A673 (cell line): Measurements from ENCODE around the gene MTMR3. TPM values are rescaled to one million over a fixed set of nuclear protein-coding genes. Genes with fewer than 3 reads are reported as not detected.

Source experiments
- BruUV-seq: library from RNA; stranded (reverse); fragments of 400-500 nt; replicated peaks from 2 replicates; lab custom pipeline; 2021; lab: Mats Ljungman, UMichigan
- CTCF ChIA-PET: fragments of 300-600 bp; sonication (Branson Sonifier 250); formaldehyde crosslinking; loops from one replicate; lab custom pipeline; 2022; ENCODE audit warnings: antibody characterized with exemption; lab: Charles Lee
- POLR2A ChIA-PET: fragments of 300-600 bp; sonication (Branson Sonifier 250); formaldehyde crosslinking; loops from one replicate; lab custom pipeline; 2022; ENCODE audit warnings: antibody characterized with exemption; ENCODE audit not compliant: low non-redundant PET; lab: Charles Lee
- DNase-seq: peaks from one replicate; pipeline ENCODE4 v3.0.0-alpha.2; 2015; ENCODE audit warnings: low spot score
- H3K27ac ChIP-seq: fragments of 200-600 bp; sonication (generic); 2 replicates; pipeline ENCODE4 v1.5.1; 2016; ENCODE audit warnings: mixed run types, low read depth, mild to moderate bottlenecking, mixed read lengths, antibody characterized with exemption, low read length; ENCODE audit not compliant: poor library complexity, severe bottlenecking
- H3K27me3 ChIP-seq: fragments of 200-600 bp; sonication (generic); replicated peaks from 2 replicates; pipeline ENCODE4 v1.6.1; 2017; ENCODE audit warnings: mixed run types, low read depth, mild to moderate bottlenecking, mixed read lengths, antibody characterized with exemption, low read length; ENCODE audit not compliant: insufficient read depth, poor library complexity
- H3K36me3 ChIP-seq: fragments of 200-600 bp; sonication (generic); 2 replicates; pipeline ENCODE4 v1.6.1; 2016; ENCODE audit warnings: mixed run types, mild to moderate bottlenecking, mixed read lengths, antibody characterized with exemption, low read length; ENCODE audit not compliant: insufficient read depth, poor library complexity, severe bottlenecking
- H3K4me1 ChIP-seq: fragments of 200-600 bp; sonication (generic); 2 replicates; pipeline ENCODE4 v1.6.1; 2017; ENCODE audit warnings: mixed run types, mild to moderate bottlenecking, mixed read lengths, antibody characterized with exemption, low read length; ENCODE audit not compliant: insufficient read depth, poor library complexity, severe bottlenecking
- H3K4me3 ChIP-seq: fragments of 200-600 bp; sonication (generic); 2 replicates; pipeline ENCODE4 v1.5.1; 2016; ENCODE audit warnings: low read depth, mixed run types, mild to moderate bottlenecking, mixed read lengths, low read length; ENCODE audit not compliant: poor library complexity, severe bottlenecking
- H3K9me3 ChIP-seq: fragments of 200-600 bp; sonication (generic); 2 replicates; pipeline ENCODE4 v1.6.1; 2016; ENCODE audit warnings: mixed run types, low read depth, mild to moderate bottlenecking, mixed read lengths, antibody characterized with exemption, low read length; ENCODE audit not compliant: poor library complexity, severe bottlenecking
- EZH2 ChIP-seq: fragments of 200-600 bp; sonication (generic); IDR thresholded peaks from 2 replicates; pipeline ENCODE4 v1.6.1; 2017; ENCODE audit warnings: borderline replicate concordance, low read depth, mild to moderate bottlenecking, mixed read lengths, antibody characterized with exemption, low read length; ENCODE audit not compliant: poor library complexity, severe bottlenecking
- intact Hi-C: fragments of 100-400 bp; cut with micrococcal nuclease; formaldehyde crosslinking; loops from one replicate; pipeline ENCODE4 v1.10.0; 2022; ENCODE audit not compliant: unreplicated experiment
- total RNA-seq: library from RNA; stranded (reverse); gene quantifications from 2 replicates; pipeline ENCODE4 v1.2.3, GENCODE V29; 2021
- TF ChIP-seq, protein P1 (sequence below): fragments of 300-800, 200-600 bp; sonication (generic); conservative IDR thresholded peaks from 2 replicates; pipeline ENCODE4 v1.5.1; 2017; ENCODE audit warnings: low read depth, mild to moderate bottlenecking, antibody characterized with exemption, low read length, moderate library complexity, mixed read lengths

MTMR3 gene
- total RNA-seq, 1 experiment from 2014 or later = 25.0 TPM

DNA sequence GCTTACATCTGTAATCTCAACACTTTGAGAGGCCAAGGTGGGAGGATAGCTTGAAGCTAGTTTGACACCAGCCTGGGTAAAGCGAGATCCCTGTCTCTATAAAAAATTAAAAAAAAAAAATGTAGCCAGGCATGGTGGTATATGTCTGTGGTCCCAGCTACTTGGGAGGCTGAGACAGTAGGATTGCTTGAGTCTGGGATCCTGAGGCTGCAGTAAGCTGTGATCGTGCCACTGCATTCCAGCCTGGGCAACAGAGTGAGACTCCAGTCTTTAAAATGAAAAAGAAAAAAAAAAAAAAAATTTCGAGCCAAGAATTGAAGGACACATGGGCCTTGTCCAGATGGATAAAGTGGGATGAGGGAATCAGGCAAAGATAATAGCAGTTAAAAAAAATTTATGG is 62.5 kb downstream of the MTMR3 start:
- peaks cover 21% of the 10 kb centered on the region for H3K4me1 ChIP-seq
- no peaks in the 10 kb centered on the region for H3K27me3 ChIP-seq
- intact Hi-C loops = no loop called here
- DNase-seq = no peak
- ChIA-PET POLR2A (no interaction called here), CTCF (interaction anchor here (1.0 kb wide), 1 partner anchor 310 kb away, joined by 3 read pairs; no protein-coding TSS in a partner anchor)
- no peaks in the 10 kb centered on the region for H3K36me3 ChIP-seq
- no TSS peak for BruUV-seq
- H3K9me3 ChIP-seq = no peaks in the 10 kb centered on the region
- no peak overlapping the region for H3K4me3 ChIP-seq
- TF ChIP-seq, protein P1, sequence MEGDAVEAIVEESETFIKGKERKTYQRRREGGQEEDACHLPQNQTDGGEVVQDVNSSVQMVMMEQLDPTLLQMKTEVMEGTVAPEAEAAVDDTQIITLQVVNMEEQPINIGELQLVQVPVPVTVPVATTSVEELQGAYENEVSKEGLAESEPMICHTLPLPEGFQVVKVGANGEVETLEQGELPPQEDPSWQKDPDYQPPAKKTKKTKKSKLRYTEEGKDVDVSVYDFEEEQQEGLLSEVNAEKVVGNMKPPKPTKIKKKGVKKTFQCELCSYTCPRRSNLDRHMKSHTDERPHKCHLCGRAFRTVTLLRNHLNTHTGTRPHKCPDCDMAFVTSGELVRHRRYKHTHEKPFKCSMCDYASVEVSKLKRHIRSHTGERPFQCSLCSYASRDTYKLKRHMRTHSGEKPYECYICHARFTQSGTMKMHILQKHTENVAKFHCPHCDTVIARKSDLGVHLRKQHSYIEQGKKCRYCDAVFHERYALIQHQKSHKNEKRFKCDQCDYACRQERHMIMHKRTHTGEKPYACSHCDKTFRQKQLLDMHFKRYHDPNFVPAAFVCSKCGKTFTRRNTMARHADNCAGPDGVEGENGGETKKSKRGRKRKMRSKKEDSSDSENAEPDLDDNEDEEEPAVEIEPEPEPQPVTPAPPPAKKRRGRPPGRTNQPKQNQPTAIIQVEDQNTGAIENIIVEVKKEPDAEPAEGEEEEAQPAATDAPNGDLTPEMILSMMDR = no peak
- TF ChIP-seq EZH2 = no peak
- H3K27ac ChIP-seq = no peak overlapping the region

DNA sequence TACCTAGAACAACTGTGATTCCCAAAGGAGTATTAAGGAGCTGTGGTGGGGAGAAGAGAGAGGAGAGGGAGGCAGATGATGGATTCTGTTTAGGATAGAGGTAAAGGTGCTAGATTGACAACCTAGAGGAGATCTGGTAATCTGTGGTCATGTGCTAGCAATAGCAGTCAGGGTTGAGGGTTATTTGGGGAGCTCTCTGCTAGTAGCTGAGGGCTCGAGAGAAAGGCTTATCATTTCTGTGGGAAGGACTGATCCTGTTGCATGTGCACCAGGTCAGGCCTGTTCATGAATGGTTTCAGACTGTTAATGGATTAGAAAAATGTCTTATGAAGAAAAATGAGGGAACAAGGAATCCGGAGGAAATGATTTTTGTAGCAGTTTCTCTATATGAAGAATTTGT is 63.2 kb downstream of the MTMR3 start:
- H3K4me3 ChIP-seq = no peak overlapping the region
- H3K27ac ChIP-seq = no peak overlapping the region
- no peaks in the 10 kb centered on the region for H3K36me3 ChIP-seq
- no peaks in the 10 kb centered on the region for H3K9me3 ChIP-seq
- H3K4me1 ChIP-seq = peaks cover 21% of the 10 kb centered on the region
- CTCF ChIA-PET = no interaction called here
- no peaks in the 10 kb centered on the region for H3K27me3 ChIP-seq
- no TSS peak for BruUV-seq
- no peak for DNase-seq
- intact Hi-C loops = no loop called here
- POLR2A ChIA-PET = no interaction called here
- TF ChIP-seq, protein P1 = no peak
- no peak for TF ChIP-seq EZH2

DNA sequence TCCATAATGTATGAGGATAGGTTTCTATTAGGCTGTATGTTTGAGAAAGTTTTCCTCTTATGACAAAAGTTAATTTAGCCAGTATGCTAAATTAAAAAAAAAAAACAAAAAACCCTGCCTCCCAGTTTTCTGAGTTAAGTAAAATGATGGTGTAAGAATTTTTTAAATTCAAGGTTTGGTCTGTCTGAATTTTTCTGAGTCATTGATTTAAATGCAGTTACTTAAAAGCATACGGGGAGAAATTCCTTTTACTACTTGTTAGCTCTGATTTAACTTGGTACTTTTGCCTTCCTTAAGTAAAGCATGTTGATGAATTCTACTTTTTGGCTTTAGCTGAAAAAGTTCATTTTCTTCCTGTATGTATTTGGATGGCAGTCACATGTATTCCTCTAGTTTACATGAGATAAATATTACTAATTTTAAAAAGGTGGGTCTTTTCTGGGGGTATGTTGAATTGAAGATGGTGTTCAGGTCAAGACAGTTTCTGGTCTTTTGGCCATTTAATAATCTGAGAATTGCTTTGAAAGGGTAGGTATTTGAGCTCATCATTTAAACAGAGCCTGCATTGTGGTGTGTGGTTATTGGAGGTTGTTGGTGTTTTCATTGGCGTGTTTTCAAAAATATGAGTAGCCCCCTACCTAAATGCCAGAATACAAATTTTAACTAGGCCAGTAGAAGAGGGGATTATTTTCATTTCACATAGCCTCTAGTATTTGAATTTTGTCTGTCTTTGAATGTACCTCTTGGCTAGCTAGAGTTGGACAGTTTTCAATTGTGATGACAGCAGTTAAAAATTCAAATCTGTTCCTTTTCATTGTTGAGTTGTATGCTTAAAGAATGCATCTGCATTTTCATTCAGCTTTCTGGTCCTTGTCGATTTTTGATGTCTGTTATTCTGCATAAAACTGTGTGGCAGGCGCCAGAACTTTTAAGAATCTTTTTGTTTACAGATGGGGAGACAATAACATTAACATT is 64.7 kb downstream of the MTMR3 start:
- ChIA-PET CTCF (no interaction called here), POLR2A (no interaction called here)
- no peaks in the 10 kb centered on the region for H3K36me3 ChIP-seq
- intact Hi-C loops = no loop called here
- no peak for TF ChIP-seq EZH2
- H3K27ac ChIP-seq = no peak overlapping the region
- H3K4me3 ChIP-seq = no peak overlapping the region
- no TSS peak for BruUV-seq
- no peaks in the 10 kb centered on the region for H3K27me3 ChIP-seq
- H3K9me3 ChIP-seq = no peaks in the 10 kb centered on the region
- peaks cover 21% of the 10 kb centered on the region for H3K4me1 ChIP-seq
- DNase-seq = no peak

DNA sequence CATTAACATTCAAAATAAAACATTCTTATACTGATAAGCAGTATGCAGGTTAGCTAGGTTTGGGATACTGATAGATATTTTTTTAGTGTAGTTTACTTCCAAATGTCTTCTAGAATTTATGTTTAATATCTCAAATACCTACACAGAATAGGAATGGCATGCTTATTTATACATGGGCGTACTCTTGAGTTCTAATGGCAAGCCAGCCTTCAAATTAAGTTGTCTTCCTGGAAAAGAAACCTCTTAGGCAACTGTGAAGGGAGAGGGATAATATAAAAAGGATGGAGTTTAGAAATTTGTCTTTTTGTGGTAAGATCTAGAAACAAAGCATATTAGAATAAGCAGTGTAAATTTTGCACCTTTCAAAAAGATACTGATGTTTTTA is 65.4 kb downstream of the MTMR3 start:
- Histone ChIP-seq H3K36me3 (no peaks in the 10 kb centered on the region), H3K4me1 (peaks cover 21% of the 10 kb centered on the region), H3K9me3 (no peaks in the 10 kb centered on the region), H3K4me3 (no peak overlapping the region), H3K27ac (no peak overlapping the region), H3K27me3 (no peaks in the 10 kb centered on the region)
- CTCF ChIA-PET = no interaction called here
- intact Hi-C loops = no loop called here
- POLR2A ChIA-PET = no interaction called here
- TF ChIP-seq, protein P1 = no peak
- no peak for TF ChIP-seq EZH2
- DNase-seq = no peak
- BruUV-seq = no TSS peak
